GM23248 (cell line): ENCODE data around the gene SEPTIN14.

Source experiments
- EZH2 ChIP-seq: fragments of 200-600 bp; sonication (generic); IDR thresholded peaks from 2 replicates; pipeline ENCODE4 v1.6.1; 2018; ENCODE audit warnings: antibody characterized with exemption, mild to moderate bottlenecking; ENCODE audit not compliant: insufficient read depth, poor library complexity, severe bottlenecking
- EZH2phosphoT487 ChIP-seq: fragments of 200-600 bp; sonication (generic); IDR thresholded peaks from 2 replicates; pipeline ENCODE4 v1.6.1; 2018; ENCODE audit warnings: antibody characterized with exemption, moderate library complexity, mild to moderate bottlenecking, low read depth; ENCODE audit not compliant: insufficient read depth

DNA sequence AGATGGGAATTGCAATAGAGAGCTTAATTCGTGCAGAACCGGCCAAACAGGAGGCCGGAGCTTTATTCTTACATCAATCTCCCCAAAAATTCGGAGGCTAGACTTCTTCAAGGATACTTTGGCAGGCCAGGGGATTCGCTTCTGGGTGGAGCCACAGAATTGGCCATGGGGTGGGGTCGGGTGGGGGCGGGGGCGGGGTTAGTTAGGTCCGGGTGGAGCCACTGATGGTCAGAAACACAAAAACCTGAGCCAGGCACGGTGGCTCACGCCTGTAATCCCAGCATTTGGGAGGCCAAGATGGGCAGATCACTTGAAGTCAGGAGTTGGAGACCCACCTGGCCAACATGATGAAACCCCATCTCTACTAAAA, 87.5 kb downstream of the SEPTIN14 start:
- no peak for TF ChIP-seq EZH2
- TF ChIP-seq EZH2phosphoT487: no peak
